ENCODE data around the gene AURKA. TPM values are rescaled to one million over a fixed set of nuclear protein-coding genes. Genes with fewer than 3 reads are reported as not detected.

Gene AURKA
- total RNA-seq, 1 donor from 2014 or later = 14.8 TPM

DNA sequence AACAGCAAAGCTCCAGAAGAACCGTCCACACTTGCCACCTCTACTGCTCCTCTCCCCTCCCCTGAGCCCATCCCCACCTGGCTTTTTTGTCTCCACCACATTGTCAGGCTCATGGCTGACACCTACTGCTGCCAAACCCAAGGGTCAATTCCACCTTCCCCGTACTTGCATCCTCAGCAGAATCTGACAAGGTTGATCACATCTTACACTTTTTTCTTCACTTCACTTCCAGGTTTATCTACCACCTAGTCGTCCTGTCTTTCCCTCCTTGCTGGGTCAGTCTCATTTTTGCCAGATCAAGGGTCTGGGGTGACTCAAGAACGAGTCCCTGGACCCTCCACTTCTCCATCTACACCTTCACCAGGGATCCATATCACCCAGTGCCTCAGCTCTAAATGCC is 3.1 kb downstream of the AURKA start:
- Mint-ChIP-seq H3K27ac (ENCODE audit: unreplicated experiment) (no peak overlapping the region), H3K36me3 (ENCODE audit: low read depth, unreplicated experiment) (no peaks in the 10 kb centered on the region), H3K4me1 (ENCODE audit: low read depth, unreplicated experiment) (peaks cover 11% of the 10 kb centered on the region), H3K27me3 (ENCODE audit: low read depth, unreplicated experiment) (no peaks in the 10 kb centered on the region), H3K4me3 (ENCODE audit: unreplicated experiment) (no peak overlapping the region), H3K9me3 (ENCODE audit: unreplicated experiment) (no peaks in the 10 kb centered on the region)
- TF ChIP-seq EZH2 (IDR thresholded peaks at IDR 0.05; ENCODE audit: insufficient read depth, low read length) = no peak
- TF ChIP-seq, protein P1, sequence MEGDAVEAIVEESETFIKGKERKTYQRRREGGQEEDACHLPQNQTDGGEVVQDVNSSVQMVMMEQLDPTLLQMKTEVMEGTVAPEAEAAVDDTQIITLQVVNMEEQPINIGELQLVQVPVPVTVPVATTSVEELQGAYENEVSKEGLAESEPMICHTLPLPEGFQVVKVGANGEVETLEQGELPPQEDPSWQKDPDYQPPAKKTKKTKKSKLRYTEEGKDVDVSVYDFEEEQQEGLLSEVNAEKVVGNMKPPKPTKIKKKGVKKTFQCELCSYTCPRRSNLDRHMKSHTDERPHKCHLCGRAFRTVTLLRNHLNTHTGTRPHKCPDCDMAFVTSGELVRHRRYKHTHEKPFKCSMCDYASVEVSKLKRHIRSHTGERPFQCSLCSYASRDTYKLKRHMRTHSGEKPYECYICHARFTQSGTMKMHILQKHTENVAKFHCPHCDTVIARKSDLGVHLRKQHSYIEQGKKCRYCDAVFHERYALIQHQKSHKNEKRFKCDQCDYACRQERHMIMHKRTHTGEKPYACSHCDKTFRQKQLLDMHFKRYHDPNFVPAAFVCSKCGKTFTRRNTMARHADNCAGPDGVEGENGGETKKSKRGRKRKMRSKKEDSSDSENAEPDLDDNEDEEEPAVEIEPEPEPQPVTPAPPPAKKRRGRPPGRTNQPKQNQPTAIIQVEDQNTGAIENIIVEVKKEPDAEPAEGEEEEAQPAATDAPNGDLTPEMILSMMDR (IDR thresholded peaks at IDR 0.05; ENCODE audit: insufficient read depth, low read depth, low read length) = no peak
- Histone ChIP-seq H2AFZ (ENCODE audit: low read depth, low read length) (no peak overlapping the region), H3K9ac (ENCODE audit: low read length) (no peak overlapping the region), H3K27me3 (ENCODE audit: insufficient read depth, low read length) (no peaks in the 10 kb centered on the region), H3K79me2 (ENCODE audit: insufficient read depth, low read length) (peaks cover 92% of the 10 kb centered on the region), H4K20me1 (ENCODE audit: insufficient read depth, low read length) (peaks cover 6% of the 10 kb centered on the region), H3K4me1 (ENCODE audit: insufficient read depth, low read length) (peaks cover 16% of the 10 kb centered on the region), H3K4me2 (ENCODE audit: low read length) (no peak overlapping the region), H3K4me3 (ENCODE audit: insufficient read depth, low read depth, low read length) (no peak overlapping the region), H3K9me3 (ENCODE audit: insufficient read depth, low read depth, low read length) (no peaks in the 10 kb centered on the region), H3K36me3 (ENCODE audit: insufficient read depth, low read length) (peaks cover 23% of the 10 kb centered on the region), H3K27ac (ENCODE audit: low read depth, low read length) (no peak overlapping the region)
- no peak for FAIRE-seq
- no peak for DNase-seq (ENCODE audit: low read depth)

DNA sequence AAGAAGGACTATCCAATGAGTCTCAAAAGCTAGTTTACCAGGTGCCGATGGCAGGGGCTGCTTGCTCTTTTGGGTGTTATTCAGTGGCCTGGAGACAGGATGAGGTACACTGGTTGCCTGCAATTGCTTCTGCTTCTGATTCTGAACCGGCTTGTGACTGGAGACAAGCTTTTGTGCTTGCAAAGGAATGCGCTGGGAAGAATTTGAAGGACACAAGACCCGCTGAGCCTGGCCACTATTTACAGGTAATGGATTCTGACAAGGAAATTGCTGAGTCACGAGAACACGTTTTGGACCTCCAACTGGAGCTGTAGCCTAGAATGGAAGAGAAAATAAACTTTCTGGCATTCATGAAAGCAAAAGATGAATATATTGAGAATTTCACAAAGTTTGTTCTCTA is 5.8 kb downstream of the AURKA start:
- Histone ChIP-seq H3K36me3 (ENCODE audit: insufficient read depth, low read length) (peaks cover 32% of the 10 kb centered on the region), H2AFZ (ENCODE audit: low read depth, low read length) (no peak overlapping the region), H3K27me3 (ENCODE audit: insufficient read depth, low read length) (no peaks in the 10 kb centered on the region), H3K9me3 (ENCODE audit: insufficient read depth, low read depth, low read length) (no peaks in the 10 kb centered on the region), H4K20me1 (ENCODE audit: insufficient read depth, low read length) (peaks cover 6% of the 10 kb centered on the region), H3K4me3 (ENCODE audit: insufficient read depth, low read depth, low read length) (no peak overlapping the region), H3K27ac (ENCODE audit: low read depth, low read length) (no peak overlapping the region), H3K79me2 (ENCODE audit: insufficient read depth, low read length) (peaks cover 93% of the 10 kb centered on the region), H3K4me2 (ENCODE audit: low read length) (no peak overlapping the region), H3K9ac (ENCODE audit: low read length) (no peak overlapping the region), H3K4me1 (ENCODE audit: insufficient read depth, low read length) (peaks cover 5% of the 10 kb centered on the region)
- no peak for TF ChIP-seq EZH2 (IDR thresholded peaks at IDR 0.05; ENCODE audit: insufficient read depth, low read length)
- TF ChIP-seq, protein P1 (IDR thresholded peaks at IDR 0.05; ENCODE audit: insufficient read depth, low read depth, low read length) = no peak
- Mint-ChIP-seq H3K27ac (ENCODE audit: unreplicated experiment) (no peak overlapping the region), H3K27me3 (ENCODE audit: low read depth, unreplicated experiment) (no peaks in the 10 kb centered on the region), H3K36me3 (ENCODE audit: low read depth, unreplicated experiment) (no peaks in the 10 kb centered on the region), H3K4me3 (ENCODE audit: unreplicated experiment) (no peak overlapping the region), H3K9me3 (ENCODE audit: unreplicated experiment) (no peaks in the 10 kb centered on the region), H3K4me1 (ENCODE audit: low read depth, unreplicated experiment) (peaks cover 4% of the 10 kb centered on the region)
- no peak for FAIRE-seq
- no peak for DNase-seq (ENCODE audit: low read depth)

DNA sequence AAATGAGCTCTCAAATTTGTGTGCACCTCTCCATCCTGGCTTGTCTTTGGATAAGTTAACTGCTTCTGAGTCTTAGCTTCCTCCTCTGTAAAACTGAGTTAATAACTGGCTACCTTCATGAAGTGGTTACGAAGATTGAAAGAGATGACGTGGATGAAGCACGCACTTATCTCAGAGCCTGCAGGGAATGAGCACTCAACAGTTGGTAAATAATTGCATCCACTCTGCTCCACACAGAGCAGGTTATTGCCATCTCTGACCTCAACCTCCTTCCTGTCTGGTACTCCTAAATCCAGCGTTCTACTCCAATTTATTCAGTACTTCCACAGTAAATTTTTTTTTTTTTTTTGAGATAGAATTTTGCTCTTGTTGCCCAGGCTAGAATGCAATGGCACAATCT is 6.9 kb downstream of the AURKA start:
- Histone ChIP-seq H2AFZ (ENCODE audit: low read depth, low read length) (no peak overlapping the region), H3K27ac (ENCODE audit: low read depth, low read length) (no peak overlapping the region), H3K9ac (ENCODE audit: low read length) (no peak overlapping the region), H3K4me2 (ENCODE audit: low read length) (no peak overlapping the region), H3K36me3 (ENCODE audit: insufficient read depth, low read length) (peaks cover 32% of the 10 kb centered on the region), H3K27me3 (ENCODE audit: insufficient read depth, low read length) (no peaks in the 10 kb centered on the region), H3K9me3 (ENCODE audit: insufficient read depth, low read depth, low read length) (no peaks in the 10 kb centered on the region), H3K4me3 (ENCODE audit: insufficient read depth, low read depth, low read length) (no peak overlapping the region), H3K4me1 (ENCODE audit: insufficient read depth, low read length) (no peaks in the 10 kb centered on the region), H3K79me2 (ENCODE audit: insufficient read depth, low read length) (peaks cover 84% of the 10 kb centered on the region), H4K20me1 (ENCODE audit: insufficient read depth, low read length) (peaks cover 6% of the 10 kb centered on the region)
- H3K9me3 Mint-ChIP-seq (ENCODE audit: unreplicated experiment) = no peaks in the 10 kb centered on the region
- FAIRE-seq (no peak), DNase-seq (ENCODE audit: low read depth) (no peak)
- no peaks in the 10 kb centered on the region for H3K27me3 Mint-ChIP-seq (ENCODE audit: low read depth, unreplicated experiment)
- H3K4me1 Mint-ChIP-seq (ENCODE audit: low read depth, unreplicated experiment) = peaks cover 5% of the 10 kb centered on the region
- H3K36me3 Mint-ChIP-seq (ENCODE audit: low read depth, unreplicated experiment) = no peaks in the 10 kb centered on the region
- no peak overlapping the region for H3K27ac Mint-ChIP-seq (ENCODE audit: unreplicated experiment)
- H3K4me3 Mint-ChIP-seq (ENCODE audit: unreplicated experiment) = no peak overlapping the region
- TF ChIP-seq, protein P1 (IDR thresholded peaks at IDR 0.05; ENCODE audit: insufficient read depth, low read depth, low read length) = no peak
- TF ChIP-seq EZH2 (IDR thresholded peaks at IDR 0.05; ENCODE audit: insufficient read depth, low read length) = no peak
